SHP77 (cell line): ENCODE data around the gene PPID.
"Not testable (repeated sequence)": the region's sequence is repeated elsewhere in the genome, so short reads cannot be mapped to it uniquely, and the experiment has no call there.

Source experiments
- DNase-seq, 2 experiments: peaks; one replicate each; lab custom pipeline; 2025; lab: John Stamatoyannopoulos, UW

PPID gene

GRCh38 chr4:158722917-158723793 is at the start of gene PPID:
PPID (minus strand) TSS chr4:158723396; CDS start chr4:158723288, 108 bp downstream.
- peak; percentile 53 to 68 for DNase-seq

GRCh38 chr4:158771776-158772175 is 48.6 kb upstream of the PPID start:
- no peak for DNase-seq

DNA sequence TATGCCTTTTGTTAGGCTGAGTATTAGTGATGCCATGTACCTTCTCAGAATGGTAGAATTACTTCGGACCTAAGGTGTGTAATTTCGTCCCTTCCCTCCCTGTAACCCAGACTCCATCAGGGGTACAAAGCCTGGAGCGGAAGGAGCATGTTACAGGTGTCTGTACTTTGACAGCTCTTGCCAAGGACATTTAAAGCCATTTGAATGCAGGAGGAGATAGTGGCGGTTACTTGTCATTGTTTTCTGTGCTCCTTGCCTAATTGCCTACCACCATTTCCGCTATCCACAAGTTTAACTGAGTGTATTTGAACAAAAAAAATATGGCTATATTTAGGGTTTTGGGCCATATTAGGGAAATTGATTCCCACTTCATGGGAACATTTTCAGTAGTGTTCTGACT is 47.5 kb upstream of the PPID start:
- no peak for DNase-seq

DNA sequence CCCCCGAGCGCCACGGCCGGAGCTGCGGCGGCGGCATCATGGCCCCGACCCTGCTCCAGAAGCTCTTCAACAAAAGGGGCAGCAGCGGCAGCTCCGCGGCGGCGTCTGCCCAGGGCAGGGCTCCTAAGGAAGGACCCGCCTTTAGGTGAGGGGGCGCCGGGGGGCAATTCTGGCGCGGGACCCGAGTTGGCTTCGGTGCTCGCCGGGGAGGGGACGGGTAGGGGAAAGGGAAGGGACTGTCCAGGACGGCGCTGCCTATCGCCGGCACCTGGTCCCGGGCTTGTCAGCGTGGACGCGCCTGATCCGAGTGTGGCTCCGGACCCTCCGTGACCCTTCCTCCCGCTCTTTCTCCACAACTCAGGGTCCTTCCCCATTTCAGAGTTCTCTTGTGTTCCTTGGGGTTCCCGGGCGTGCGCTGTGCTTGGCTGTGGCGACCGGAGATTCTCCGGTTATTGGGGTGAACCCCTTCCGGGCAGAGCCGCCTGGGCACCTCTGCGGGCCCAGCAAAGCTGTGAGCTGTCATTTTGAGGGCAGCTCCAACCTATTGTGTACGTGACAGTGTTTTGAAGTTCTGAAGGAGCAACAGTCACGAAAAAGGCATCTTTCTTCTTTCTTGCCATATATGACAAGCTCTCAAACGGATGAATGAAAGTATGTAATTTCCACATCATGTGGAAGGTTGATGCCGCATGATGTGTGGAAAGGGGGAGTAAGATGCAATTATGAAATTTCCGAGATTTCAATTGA is 46.2 kb upstream of the PPID start:
- no peak for DNase-seq

DNA sequence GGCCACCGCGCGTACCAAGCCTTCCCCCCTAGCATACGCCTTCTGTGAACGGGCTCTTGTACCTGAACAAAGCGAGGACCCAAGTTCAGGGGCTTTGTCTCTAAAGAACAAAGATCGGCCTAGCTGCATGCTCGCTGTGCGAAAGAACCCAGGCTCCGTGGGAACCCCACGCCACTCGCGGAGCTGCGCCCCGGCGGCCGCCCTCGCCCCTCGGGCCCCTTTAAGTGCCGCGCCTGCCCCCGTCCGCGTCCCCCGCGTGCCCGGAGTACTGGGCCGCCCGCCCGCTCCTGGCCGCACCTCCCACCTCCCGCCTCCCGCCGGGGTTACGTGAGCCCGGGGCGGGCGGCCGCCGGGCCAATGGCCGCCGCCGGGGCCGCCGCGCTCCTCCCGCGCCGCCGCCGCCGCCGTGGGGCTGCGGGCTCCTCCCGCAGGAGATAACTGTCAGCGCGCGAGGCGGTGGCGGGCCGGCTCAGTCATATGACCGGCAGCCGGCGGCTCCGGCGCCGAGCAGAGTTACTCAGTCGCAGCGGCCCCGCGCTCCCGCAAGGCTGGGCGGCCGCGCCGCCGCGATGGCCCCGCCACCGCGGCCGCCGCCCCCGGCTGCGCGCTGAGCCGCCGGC is 45.5 kb upstream of the PPID start, which contains the start of gene FNIP2:
FNIP2 (plus strand) TSS at position 472 of the 620 bp plus-strand sequence. CDS start 187 bp downstream, outside the sequence.
- peak; percentile 12 to 45 for DNase-seq

DNA sequence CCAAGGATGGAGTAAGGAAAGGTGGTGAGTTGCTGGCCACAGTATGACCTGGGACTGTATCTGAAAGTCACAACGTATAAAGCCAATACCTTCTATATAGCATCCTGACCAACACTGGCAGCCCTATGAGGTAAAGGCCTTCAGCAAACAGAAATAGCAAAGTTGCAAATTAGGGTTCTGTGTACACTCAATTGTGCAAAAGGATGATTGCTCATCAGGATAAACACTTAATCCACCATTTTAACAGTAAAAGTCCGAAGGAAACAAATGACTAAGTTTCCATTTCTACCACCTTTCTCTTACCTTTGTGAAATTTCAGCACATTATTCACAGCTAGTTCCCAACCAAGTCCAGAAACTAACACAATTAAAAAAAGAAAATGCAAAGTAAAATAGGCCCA is 44.3 kb upstream of the PPID start:
- no peak for DNase-seq

DNA sequence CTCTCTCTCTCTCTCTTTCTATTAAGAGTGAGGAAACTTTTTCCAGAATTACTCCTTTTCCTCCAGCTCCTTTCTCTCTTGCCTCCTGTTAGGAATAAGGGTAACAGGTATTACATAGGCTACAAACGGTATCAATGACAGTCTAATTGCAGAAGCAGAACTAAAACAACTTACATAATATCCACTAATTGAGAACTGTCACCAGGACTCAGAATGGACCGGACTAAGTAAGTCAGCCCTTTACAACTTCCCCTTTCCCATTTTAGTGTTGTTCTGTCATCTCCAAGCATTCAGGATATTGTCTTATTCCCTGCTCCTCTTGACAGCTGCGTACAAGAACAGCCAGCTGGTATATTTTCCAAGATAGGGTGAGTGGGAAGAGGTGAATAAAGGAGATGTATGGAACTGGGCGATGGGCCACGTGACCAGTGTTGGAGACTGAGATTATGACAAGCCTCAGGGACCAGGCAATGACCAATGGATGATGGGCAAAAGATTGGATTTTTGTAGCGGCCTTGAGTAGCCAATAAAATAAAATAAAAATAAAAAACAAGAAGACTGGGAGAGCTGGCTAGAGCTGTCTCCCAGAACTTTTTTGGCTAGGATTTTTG is 43.3 kb upstream of the PPID start:
- DNase-seq = no peak

DNA sequence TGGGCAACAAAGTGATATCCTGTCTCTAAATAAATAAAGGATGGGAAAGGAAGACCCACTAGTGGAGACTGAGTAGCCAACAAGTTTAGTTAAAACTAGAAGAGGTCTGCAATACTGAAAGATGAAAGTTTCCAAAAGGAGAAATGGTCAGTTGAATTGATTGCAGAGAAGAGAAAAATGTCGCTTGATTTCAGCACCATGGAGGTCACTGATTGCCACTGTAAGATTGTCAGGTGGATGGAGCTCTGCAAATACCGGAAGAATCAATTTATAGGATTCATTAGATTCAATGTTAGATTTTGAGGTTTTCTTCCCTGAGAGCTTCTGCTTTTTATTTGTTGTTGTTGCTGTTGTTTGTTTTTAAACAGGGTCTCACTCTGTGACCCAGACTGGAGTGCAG is 40.3 kb upstream of the PPID start:
- DNase-seq = no peak

- no peak for DNase-seq
These were observed 39.4 kb upstream of the PPID start for GRCh38 chr4:158762553-158762952.

DNA sequence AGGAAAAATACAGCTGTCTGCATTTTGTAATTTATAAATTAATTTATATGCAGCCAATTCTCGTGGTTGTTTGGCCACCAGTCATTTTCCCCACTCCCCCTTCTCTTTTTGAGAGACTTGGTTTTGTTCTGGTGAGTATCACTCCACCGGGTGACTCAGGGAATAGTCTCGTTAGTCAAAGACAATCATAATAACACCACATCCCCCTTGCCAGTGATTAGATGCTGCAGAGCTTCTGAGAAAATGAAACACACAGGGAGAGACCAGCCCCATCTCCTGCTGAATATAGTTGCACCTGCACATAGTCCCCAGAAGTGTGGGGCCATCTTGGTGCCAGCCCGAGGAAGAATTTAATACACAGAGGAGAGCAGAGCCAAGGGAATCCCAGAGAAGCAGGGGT is 37.7 kb upstream of the PPID start:
- no peak for DNase-seq

DNA sequence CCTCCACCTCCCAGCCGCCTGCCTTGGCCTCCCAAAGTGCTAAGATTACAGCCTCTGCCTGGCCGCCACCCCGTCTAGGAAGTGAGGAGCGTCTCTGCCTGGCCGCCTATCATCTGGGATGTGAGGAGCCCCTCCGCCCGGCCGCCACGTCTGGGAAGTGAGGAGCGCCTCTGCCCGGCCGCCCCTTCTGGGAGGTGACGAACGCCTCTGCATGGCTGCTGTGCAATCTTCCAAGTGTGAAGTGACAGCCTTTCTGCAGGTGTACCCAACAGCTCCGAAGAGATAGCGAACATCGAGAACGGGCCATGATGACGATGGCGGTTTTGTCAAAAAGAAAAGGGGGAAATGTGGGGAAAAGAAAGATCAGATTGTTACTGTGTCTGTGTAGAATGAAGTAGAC is 36.3 kb upstream of the PPID start:
- DNase-seq = not testable (repeated sequence)

- DNase-seq = no peak
These were observed 35.5 kb upstream of the PPID start for GRCh38 chr4:158758703-158759102.

GRCh38 chr4:158758142-158758541 is 34.9 kb upstream of the PPID start:
- DNase-seq = no peak

DNA sequence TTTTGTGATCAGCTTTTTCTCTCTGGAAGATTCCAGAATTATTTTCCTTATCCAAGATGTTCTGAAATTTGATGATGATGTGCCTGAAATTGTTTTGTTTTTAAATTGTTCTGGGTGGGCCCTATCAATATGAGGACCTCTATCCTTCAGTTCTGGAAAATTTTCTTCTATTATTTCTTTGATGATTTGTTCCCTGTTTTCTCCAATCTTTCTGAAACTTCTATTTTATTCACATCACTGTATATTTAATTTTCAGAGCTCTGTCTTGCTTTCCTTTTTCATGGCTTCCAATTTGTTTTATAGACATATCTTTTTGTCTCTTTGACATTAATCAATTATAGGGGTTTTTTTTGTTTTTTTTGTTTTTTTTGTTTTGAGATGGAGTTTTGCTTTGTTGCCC is 33.4 kb upstream of the PPID start:
- no peak for DNase-seq

- not testable (repeated sequence) for DNase-seq
These were observed 32.6 kb upstream of the PPID start for GRCh38 chr4:158755819-158756218.

DNA sequence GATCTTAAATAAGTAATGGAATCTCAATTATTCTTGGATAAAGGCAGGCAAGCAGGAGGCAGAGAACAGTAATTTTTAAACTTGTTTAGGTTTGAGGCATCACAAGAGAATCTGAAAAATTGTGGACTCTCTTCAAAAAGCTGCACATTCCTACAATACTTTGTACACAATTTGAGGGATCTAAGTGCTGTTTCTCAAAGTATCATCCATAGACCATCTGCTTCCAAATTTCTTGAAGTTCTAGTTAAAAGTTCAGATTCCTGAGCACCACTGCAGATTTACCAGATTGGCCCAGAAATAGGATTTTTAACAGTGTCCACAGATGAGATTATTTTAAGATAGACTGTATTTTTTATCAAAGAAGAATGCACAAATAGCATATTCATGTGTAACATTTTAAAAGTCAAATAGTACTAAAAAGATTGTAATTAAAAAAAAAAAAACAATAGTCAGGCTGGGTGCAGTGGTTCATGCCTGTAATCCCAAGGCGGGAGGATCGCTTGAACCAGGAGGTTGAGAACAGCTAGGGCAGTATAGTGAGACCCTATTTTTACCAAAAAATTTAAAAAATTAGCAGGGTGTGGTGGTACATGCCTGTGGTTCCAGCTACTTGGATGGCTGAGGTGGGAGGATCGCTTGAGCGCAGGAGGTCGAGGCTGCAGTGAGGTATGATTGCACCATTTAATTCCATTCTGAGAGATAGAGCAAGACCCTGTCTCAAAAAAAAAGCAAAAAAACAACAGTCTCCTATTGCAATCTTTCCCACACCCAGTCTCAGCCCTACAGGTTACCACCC is 31.4 kb upstream of the PPID start:
- DNase-seq = no peak

DNA sequence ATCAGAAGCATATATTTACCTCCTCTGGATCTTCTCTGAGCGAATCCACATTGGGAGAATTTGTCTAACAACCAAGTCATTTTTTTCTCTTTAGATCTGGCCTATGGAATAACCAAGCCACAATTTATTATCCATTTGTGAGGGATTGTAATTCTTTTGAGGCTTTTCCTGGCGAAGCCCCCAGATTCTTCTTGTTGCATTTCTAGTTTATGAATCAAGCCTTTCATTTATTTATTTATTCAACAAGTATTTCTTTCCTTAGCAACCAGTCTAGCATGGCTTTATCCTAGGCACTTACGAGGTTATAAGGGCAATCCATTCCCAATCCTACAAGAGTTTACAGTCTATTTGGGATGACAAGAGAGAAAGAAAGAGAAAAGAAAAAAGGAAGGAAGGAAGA is 27.2 kb upstream of the PPID start:
- DNase-seq = no peak

GRCh38 chr4:158746537-158746936 is 23.3 kb upstream of the PPID start:
- DNase-seq = not testable (repeated sequence)

DNA sequence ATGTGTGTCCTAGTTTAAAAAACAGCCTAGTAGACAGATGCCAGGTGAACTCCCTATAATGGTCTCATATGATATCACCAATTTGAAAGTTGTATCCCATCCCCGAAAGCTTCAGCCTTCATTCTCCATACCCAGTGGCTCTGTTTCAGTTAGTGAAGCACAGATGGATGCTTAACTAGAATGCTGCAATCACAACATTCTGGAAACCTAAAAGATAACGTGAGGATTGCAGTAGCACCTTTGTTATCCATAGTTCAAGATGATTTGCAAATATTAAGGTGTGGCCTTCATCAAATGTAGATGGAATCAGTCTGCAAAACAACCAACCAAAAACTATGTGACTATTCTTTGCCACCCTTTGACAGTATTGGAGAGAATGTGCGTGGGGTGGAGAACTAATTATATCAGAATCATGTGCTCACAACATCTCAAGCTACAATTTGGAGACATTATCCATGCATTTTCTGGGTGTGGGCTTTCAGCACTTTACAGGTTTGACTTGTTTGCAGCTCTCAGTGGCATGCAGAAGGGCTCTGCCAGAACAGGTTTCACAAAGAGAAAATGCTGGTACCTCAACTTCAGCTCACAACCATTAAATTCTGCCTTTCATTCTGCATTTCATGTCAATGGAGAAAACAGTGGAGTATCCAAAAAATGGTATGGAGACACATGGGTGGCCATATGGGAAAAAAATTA is 18.3 kb upstream of the PPID start:
- no peak for DNase-seq

- DNase-seq = no peak
These were observed 16.4 kb upstream of the PPID start for GRCh38 chr4:158739600-158739999.

- DNase-seq = no peak
These were observed 15.7 kb upstream of the PPID start for GRCh38 chr4:158738866-158739265.
